Epidermal melanocyte (primary cell): Measurements from ENCODE around the gene EPX.

Source experiments
- DNase-seq: peaks from one replicate; pipeline ENCODE4 v3.0.0; 2011; ENCODE audit warnings: low spot score; ENCODE audit not compliant: insufficient read length

The EPX gene

DNA sequence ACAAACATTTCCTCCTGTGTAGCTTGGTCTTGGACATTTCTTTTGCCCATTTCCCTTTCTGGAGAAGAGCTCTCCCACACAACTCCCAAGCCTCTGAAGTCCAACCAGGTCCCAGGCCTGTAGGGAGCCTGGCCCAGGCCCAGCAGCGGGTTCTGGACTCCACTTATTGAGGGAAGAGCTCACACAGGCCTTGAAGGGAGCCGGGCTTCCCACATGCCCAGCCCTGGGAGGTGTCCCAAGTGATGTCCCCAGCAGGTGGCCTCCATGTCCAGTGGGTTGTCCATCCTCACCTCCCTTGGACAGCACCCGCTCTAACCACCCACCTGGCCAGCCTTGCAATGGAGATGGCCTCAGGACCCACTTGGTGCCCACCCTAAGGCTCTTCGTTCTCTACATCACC lies 5.9 kb upstream of the EPX start:
- DNase-seq = no peak

DNA sequence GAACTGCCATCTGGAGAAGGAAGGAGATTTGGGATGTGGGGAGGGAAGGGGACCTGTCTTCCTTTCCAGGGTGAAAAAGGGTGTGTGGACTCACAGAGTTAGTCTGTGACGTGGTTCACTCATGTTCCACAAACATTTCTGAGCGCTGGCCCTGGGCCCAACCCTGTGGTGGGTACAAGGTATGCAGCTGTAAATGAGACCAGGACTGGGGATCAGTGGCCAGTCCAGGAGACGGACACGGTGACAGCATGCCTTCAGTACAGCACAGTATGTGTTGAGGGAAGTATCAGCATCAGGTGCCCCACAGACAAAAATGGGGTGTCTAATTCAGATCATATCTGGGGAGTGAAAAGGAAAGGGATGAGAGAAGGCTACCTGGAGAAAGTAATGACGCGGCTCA lies 5.5 kb upstream of the EPX start:
- no peak for DNase-seq

GRCh38 chr17:58187675-58188074 lies 4.9 kb upstream of the EPX start:
- no peak for DNase-seq

GRCh38 chr17:58189436-58190146 lies 2.9 kb upstream of the EPX start:
- no peak for DNase-seq

DNA sequence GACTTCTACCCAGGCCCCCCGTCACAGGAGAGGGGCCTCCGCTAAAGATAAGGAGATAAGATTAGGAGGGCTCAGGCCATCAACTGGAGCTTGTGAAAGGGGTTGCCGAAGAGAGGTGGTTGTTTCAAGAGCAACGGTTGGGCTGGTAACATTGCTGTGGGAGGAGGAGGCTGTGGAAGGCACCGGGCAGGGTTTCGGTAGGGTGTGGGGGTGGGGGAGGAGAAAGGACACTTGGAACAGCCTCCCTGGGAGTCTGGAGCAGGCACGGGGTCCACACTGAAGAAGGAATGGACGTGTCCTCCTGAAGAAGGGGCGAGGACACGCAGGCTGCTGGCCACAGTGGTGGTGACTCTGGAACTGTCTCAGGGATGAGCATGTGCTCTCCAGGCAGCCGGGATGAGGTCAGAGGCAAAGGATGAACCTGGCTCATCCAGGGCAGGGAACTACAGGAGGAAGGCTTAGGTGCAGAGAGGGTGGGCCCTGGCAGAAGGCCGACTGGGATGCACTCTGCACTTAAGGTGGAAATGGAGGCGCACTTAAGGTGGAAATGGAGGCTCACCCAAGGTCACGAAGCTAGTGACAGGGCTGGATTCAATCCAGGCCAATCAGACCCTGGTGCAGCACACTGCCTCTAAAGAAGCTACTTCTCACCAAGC lies 1.2 kb upstream of the EPX start:
- DNase-seq = no peak

- DNase-seq = no peak
Observed at GRCh38 chr17:58193641-58194255, 1.2 kb downstream of the EPX start.

- DNase-seq = no peak
Observed at GRCh38 chr17:58195518-58196123, 3.1 kb downstream of the EPX start.

DNA sequence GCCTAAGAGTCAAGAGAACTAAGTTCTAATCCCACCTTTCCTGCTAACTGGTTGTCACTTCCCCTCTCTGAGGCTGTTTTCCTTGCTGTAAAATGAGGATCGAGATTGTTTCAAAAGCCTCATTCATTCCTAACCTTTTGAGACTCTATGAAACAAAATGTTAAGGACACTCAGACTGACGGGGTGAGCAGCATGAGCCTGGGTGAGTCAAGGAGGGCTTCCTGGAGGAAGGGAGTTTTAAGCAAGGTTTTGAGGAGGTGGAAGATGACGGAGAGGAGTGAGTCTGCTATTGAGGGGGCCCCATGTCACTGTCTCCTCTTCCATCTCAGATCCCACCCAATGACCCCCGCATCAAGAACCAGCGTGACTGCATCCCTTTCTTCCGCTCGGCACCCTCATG lies 4.1 kb downstream of the EPX start:
- DNase-seq = no peak

GRCh38 chr17:58200024-58200633 lies 7.6 kb downstream of the EPX start:
- no peak for DNase-seq

DNA sequence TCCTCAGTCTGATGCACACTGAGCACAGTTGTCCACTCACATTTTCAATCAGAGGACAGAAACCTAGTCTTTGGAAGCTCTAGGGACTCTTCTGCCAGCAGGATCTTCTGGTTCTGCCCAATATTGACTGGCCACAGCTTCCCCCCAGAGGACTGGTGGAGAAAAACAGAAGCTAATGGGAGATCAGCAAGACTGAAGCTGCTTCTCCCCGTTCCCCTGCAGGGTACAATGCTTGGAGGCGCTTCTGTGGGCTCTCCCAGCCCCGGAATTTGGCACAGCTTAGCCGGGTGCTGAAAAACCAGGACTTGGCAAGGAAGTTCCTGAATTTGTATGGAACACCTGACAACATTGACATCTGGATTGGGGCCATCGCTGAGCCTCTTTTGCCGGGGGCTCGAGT lies 10.3 kb downstream of the EPX start:
- DNase-seq = no peak

DNA sequence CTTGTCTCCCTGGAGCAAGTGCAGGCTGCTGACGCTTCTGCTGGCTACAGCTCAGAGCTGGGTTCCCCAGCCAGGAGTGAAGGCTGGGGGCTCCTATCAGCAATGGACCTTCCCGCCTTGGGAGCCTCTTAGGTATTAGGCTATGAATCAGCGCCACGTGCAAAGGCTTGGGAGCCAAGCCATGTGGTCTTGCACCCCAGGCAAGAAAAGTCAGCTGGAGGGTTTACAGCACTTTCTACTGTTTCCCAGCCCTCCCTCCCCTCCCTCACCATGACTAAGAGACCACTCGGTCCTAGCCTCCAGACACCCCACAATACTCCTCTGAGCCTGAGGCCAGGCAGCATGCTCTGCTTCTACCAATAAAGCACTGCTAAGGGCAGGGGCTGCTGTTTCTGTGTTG lies 12.3 kb downstream of the EPX start:
- DNase-seq = no peak

DNA sequence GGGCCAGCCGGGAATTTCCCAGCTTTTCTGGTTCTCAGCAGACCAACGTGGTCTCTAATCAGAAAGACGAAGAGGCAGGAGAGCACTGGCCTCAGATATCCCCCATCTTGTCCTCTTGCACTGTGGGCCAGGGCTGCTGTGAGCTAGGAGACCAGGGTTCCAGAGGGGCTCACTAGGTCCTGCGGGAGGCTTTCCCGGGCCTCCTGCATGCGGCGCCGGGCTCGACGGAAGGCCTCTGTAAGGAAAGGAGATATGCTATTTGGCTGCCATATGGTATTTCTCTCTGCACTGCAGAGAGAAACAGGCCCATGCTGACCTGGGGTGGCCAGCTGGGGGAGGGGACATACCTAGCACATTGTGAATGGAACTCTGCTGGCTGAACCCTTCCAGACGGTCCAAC lies 13.4 kb downstream of the EPX start:
- no peak for DNase-seq

DNA sequence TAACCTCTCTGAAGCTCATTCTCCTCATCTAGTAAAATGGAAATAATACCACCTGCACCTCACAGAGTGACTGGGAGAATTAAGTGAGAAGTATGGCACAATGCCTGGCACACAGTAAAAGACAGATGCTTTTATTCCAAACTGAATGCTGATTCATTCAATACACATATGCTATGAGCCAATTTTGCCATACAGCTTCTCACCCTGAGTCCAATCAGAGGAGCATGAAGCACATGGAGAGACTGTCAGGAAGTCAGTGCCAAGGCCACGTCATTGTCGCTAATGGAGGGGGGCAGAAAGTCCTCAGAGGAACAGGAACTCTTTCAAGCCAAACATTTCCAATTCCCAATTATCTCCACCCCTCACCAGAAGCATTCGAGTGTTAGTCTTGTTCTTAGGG lies 14.9 kb downstream of the EPX start:
- DNase-seq = no peak

DNA sequence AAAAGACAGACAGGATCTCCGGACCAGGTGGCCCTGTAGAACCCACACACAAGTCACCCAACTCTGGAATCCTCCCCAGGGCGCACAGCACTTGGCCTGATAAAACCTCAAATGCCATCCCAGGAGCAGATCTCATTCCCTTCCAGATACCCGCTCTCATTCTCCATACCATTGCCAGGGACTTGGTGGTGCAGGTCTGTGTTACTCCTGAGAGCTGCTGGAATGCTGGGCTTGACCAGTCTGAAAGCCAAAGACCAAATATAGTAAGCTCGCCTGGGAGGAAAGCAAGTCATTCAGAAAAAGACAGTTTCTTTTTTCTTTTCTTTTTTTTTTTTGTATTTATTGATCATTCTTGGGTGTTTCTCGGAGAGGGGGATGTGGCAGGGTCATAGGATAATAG lies 15.8 kb downstream of the EPX start:
- no peak for DNase-seq

DNA sequence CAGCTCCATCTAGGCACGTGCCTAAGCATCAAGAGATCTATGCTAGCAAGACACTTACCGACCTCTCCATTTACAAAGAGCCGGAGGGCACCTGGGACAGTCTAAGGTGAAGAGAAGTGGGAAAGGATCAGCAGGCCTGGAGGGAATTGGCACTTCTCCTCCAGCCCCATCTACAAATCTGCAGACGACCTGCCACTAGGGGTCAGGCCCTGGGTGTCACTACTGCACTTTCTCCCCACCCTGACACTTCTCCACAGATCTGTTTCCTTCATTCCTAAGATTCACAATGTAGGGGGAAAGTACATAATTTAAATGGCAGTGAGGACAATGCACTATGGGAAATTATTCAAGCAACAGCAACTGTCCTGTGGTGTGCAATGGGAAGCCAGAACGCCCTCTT lies 18.4 kb downstream of the EPX start:
- no peak for DNase-seq

- no peak for DNase-seq
Observed at GRCh38 chr17:58215685-58216084, 23.2 kb downstream of the EPX start.

DNA sequence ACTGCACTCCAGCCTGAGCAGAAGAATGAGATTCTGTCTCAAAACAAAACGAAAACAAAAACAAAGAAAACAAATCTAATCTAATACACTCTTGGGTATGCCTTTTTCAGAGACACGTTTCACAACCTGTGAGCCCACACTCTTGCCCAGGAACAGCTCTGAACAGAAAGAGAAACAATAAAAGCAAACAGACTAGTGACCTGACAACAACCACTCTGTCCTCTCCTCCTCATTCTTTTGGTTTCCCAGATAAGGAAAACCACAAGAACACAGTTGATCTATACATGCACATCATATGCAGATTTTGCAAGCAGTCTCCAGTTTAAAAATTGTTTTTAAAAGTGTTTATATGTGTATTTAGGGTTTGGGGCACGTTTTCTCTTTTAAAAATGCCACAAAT lies 25.2 kb downstream of the EPX start:
- DNase-seq = no peak

- DNase-seq = peak; percentile 98
Observed at GRCh38 chr17:58219007-58219788, 26.7 kb downstream of the EPX start, which contains the start of gene MKS1. Gene MKS1, minus strand, starts transcription at chr17:58219255. Its CDS starts 25 bp downstream, at chr17:58219230.

DNA sequence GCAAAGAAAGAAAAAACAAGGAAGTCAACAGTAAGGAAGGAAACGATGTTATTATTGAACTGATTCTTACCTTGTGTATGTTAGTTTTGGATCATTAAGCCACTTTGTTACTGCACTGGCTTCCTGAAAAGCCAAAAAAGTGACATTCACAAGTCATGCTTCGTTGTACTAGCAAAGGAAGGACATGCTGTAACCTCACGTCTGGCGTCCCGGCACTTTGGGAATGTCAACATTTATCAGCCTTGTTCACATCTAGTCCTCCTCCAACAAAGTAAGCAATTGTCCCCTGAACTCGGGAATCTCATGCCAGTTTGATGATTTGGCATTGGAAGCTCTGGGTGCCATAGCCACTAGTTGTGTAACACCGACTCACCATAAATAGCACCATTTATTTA lies 27.3 kb downstream of the EPX start:
- no peak for DNase-seq

DNA sequence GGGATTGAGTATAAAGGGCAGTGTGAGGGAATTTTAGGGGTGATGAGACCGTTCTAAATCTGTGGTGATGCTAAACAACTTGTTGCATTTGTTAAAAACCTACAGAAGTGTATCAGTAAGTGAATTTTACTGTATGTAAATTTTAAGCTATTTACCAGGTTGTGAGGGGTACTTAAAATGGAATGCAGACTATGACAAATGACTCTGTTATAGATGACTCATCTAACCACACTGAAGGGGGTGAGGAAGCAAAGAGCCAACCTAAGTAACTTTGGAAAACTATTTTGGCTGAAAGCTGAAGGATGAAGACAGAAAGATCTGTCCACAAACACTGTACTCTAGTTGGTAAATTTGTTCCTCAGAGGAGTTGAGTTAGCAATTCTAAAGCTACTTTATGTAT lies 31.8 kb downstream of the EPX start:
- no peak for DNase-seq

DNA sequence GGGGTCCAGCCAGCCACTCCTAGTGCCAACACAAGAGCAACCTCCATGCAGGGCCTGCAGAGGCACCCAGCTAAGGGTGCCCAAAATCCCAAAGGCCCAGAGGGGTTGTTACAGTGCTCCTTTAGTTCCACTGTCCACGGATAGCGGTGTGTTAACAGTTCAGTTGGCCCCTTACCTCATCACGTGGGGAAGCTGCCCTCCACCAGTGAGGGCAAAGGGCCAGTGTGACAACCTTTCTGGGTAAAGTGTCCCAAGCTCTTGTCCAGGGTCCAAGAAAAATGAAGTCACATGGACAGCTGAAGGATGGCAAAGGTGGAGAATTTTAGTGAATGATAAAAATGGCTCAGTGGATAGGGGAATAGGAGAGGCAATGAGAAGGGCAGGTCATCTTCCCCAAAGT lies 35.2 kb downstream of the EPX start:
- DNase-seq = no peak
